Activated CD4-positive, alpha-beta T cell treated with anti-CD3 and anti-CD28 coated beads for 1 hour (primary cell): ENCODE results near the gene SCAF1.

Experiments used
- DNase-seq: peaks from one replicate; pipeline ENCODE4 v3.0.0-alpha.2; 2020

Gene SCAF1, protein sequence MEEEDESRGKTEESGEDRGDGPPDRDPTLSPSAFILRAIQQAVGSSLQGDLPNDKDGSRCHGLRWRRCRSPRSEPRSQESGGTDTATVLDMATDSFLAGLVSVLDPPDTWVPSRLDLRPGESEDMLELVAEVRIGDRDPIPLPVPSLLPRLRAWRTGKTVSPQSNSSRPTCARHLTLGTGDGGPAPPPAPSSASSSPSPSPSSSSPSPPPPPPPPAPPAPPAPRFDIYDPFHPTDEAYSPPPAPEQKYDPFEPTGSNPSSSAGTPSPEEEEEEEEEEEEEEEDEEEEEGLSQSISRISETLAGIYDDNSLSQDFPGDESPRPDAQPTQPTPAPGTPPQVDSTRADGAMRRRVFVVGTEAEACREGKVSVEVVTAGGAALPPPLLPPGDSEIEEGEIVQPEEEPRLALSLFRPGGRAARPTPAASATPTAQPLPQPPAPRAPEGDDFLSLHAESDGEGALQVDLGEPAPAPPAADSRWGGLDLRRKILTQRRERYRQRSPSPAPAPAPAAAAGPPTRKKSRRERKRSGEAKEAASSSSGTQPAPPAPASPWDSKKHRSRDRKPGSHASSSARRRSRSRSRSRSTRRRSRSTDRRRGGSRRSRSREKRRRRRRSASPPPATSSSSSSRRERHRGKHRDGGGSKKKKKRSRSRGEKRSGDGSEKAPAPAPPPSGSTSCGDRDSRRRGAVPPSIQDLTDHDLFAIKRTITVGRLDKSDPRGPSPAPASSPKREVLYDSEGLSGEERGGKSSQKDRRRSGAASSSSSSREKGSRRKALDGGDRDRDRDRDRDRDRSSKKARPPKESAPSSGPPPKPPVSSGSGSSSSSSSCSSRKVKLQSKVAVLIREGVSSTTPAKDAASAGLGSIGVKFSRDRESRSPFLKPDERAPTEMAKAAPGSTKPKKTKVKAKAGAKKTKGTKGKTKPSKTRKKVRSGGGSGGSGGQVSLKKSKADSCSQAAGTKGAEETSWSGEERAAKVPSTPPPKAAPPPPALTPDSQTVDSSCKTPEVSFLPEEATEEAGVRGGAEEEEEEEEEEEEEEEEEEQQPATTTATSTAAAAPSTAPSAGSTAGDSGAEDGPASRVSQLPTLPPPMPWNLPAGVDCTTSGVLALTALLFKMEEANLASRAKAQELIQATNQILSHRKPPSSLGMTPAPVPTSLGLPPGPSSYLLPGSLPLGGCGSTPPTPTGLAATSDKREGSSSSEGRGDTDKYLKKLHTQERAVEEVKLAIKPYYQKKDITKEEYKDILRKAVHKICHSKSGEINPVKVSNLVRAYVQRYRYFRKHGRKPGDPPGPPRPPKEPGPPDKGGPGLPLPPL

DNA sequence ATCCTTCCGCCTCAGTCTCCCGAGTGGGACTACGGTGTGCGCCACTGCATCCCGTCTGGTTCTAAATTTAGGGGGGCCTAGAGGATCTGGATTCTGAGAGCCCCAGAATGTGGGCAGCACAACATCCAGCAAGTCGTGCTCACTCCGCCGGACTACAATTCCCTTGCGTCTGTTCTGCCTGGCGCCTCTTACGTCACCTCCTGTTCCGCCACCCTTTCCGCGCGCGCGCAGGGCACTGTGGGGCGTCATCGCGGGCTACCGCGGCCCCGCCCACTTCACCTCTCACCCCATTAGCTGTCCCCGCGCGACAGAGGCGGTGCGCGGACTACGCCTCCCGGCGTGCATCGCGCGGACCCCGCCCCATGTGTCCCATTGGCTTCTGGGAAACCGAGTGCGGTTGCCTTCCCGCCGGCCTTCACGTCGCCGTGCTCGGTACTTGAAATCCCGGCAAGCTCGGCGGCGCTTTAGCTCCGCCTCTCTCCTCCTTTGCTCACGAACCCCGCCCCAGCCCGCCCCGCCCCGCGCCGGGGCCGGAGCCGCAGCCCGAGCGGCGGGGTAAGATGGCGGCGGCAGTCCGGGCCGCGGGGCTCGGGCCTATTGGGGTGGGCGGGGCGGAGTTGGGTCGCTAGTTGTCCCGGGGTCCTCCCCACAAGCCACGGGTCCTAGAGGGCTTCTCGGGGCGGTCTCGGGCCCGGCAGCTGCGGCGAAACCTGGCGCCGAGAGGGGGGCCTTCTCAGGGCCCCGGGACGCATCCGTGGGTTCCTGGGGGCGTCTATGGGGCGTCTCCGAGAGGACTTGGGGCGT is at the start of gene SCAF1:
Gene SCAF1 (plus strand): TSS at position 522 of the 804 bp plus-strand sequence. CDS start 2,818 bp downstream, outside the sequence.
- peak; percentile 99 for DNase-seq

DNA sequence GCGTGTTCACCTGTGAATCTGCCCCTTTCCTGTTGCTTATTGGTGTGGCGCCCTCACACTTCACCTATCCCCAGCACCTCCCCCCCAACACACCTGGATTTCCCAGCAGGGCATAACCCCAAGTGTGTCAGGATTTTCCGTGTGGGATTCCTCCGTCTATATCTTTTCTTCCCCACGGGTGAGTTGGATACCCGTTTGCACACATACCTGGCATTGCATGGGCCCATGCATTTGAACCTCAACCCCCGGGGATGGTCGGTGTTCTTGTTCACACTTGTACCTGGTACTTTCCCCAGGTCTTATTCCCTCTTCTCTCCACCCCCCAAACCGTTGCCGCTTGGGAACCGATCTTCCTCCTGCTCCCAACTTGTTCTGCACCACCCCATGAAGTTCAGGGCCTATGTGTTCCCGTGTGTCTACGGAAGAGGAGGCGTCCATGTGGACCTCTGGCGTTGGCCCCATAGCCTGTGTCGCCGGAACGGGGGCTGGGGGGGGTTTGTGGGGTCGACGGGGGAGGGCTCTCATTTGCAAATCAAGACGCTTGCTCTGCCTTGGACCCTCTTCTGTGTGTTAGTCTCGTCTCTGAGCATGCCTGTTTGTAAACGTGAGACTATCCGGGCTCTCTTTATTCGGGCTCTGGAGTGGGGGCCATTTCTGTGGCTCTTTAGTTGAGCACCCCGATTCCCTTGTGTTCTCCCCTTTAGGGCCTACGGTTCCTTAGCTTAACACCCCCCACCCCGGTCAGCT is 49.4 kb upstream of the SCAF1 start:
- DNase-seq, result no peak

DNA sequence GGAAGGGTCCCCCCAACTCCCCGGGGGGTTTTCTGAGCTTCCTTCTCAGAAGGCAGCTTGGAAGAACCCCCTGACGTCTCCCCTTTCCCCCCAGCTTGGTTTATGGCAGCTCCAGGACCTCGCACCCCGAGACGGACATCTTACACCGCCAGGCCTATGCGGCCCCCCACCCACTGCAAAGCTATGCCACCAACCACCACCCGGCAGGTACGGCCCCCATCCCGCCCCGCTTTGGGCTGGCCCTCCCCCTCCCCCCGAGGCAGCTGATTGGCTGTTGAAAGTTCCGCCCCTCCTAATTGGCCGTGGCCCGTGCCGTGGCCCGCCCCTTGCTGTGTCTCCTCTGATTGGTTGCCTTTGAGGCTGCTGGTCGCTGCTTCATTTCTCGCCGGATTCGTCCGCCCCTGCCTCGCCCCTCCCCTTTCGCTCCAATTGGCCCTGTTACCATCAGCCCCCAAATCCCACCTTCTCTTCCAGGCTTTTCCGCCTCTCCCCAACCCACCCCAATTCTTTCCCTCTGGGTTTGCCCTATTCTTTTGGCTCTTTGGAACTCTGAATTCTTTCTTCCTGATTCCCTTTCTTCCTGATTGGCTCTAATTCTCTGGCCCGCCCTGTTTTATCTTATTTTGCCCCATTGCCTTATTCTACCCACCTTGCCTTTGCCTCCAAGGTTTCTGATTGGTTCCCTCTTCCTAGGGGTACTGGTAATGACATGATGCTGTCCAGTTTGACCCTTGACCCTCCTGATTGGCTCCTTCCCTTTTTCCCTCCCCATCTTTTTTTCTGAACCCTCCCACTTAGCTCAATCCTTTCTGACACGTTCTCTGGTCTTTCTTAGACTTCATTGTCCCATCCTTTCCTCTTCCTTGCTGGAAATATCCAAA is 48.5 kb upstream of the SCAF1 start:
- peak; percentile 85 for DNase-seq

DNA sequence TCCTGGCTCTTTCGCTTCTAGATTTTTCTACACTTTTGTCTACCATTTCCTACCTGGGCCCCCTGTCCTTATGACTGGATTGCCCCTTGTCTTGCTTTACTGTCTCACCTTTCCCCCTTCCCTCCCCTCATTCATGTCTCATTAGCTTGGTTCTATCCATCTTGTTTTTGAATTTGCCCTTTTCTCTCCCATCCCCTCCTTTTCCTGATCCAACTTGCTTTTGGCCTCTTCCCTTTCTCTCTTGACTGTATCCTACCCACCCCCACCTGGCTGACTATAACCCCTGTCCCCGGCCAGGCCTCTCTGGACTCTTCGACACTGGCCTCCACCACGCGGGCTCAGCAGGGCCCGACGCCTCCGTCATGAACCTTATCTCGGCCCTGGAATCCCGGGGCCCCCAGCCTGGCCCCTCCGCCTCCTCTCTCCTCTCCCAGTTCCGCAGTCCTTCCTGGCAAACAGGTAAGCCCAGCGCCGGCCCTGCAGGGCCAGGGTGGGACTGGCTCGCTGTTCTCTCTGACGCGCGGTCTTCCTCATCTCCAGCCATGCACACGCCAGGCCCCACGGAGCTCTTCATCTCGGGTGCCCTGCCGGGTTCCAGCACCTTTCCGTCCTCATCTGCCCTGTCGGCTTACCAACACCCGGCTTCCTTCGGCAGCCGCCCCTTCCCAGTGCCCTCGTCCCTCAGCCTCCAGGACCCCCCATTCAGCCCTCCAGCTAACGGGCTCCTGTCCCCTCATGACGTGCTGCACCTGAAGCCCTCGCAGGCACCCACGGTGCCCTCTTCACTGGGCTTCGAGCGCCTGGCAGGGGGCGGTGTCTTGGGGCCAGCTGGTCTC is 47.6 kb upstream of the SCAF1 start:
- no peak for DNase-seq

DNA sequence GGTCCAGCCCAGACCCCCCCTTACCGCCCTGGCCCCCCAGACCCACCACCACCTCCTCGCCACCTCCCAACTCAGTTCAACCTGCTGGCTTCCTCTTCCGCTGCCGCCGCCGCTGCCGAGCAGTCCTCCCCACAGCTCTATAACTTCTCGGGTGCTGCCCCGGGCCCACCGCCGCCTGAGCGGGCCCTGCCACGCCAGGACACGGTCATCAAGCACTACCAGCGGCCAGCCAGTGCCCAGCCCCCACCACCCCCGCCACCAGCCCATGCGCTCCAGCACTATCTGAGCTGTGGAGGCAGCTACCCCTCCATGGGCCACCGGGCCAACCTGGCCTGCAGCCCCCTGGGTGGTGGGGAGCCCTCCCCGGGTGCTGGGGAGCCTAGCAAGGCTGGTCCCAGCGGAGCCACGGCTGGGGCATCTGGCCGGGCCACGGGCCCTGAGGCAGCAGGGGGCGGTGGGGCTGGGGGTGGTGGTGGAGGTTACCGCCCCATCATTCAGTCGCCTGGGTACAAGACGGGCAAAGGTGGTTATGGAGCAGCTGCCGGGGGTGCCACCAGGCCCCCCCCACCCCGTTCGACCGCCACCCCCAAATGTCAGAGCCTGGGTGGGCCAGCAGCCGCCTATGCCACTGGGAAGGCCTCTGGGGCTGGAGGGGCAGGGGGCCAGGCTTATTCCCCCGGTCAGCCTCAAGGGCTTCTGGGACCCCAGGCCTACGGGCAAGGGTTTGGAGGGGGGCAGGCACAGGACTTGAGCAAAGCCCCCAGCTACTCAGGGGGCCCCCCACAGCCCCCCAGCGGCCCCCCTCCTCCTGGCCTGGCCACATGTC is 46.8 kb upstream of the SCAF1 start:
- DNase-seq, result no peak

DNA sequence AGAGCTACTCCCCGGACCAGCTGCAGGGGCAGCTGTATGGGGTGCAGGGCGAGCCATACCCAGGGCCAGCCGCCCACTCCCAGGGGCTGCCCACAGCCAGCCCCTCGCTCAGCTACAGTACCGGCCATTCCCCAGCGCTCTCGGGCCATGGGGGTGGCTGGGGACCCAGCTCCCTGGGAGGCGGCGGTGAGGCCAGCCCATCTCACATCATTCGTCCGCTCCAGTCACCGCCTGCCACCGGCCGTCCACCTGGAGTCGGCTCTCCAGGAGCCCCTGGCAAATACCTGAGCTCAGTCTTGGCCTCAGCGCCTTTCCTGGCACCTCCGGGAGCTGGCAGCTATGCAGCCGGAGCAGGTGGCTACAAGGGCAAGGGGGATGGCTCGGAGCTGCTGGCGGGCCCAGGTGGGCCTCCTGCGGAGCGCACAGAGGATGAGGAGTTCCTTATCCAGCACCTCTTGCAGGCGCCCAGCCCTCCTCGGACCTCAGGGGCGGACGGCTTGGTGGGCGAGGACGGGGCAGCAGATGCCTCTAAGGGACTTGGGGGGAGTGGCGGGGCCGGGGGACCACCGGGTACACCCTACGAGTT is 46.1 kb upstream of the SCAF1 start:
- DNase-seq, result no peak

DNA sequence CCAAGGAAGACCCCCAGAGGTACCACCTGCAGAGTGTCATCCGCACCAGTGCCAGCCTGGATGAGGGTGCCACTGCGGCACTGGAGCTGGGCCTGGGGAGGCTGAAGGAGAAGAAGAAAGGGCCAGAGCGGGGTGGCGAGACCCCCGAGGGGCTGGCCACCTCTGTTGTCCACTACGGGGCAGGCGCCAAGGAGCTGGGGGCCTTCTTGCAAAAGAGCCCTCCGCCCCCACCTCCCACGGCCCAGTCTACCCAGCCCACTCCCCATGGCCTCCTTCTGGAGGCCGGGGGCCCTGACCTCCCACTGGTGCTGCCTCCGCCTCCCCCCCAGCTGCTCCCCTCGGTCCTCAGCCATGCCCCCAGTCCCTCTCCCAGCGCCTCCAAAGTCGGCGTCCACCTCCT is 45.6 kb upstream of the SCAF1 start:
- DNase-seq, result no peak

DNA sequence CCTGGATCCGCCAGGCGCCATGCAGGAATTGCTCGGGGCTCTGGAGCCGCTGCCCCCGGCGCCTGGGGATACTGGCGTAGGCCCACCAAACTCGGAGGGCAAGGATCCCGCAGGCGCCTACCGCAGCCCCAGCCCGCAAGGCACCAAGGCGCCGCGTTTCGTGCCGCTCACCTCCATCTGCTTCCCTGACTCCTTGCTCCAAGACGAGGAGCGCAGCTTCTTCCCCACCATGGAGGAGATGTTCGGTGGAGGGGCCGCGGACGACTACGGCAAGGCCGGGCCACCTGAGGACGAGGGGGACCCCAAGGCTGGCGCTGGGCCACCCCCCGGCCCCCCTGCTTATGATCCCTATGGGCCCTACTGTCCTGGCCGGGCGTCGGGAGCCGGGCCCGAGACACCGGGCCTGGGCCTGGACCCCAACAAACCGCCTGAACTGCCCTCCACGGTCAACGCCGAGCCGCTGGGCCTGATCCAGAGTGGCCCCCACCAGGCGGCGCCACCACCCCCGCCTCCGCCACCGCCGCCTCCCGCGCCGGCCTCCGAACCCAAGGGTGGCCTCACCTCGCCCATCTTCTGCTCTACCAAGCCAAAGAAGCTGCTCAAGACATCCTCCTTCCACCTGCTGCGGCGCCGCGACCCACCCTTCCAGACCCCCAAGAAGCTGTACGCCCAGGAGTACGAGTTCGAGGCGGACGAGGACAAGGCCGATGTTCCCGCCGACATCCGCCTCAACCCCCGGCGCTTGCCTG is 44.9 kb upstream of the SCAF1 start:
- DNase-seq, result no peak

DNA sequence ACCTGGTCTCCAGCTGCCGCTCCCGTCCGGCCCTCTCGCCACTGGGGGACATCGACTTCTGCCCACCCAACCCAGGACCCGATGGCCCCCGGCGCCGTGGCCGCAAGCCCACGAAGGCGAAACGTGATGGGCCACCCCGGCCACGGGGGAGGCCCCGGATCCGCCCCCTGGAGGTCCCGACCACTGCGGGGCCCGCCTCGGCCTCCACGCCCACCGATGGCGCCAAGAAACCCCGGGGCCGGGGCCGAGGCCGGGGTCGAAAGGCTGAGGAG is 44.4 kb upstream of the SCAF1 start:
- no peak for DNase-seq

DNA sequence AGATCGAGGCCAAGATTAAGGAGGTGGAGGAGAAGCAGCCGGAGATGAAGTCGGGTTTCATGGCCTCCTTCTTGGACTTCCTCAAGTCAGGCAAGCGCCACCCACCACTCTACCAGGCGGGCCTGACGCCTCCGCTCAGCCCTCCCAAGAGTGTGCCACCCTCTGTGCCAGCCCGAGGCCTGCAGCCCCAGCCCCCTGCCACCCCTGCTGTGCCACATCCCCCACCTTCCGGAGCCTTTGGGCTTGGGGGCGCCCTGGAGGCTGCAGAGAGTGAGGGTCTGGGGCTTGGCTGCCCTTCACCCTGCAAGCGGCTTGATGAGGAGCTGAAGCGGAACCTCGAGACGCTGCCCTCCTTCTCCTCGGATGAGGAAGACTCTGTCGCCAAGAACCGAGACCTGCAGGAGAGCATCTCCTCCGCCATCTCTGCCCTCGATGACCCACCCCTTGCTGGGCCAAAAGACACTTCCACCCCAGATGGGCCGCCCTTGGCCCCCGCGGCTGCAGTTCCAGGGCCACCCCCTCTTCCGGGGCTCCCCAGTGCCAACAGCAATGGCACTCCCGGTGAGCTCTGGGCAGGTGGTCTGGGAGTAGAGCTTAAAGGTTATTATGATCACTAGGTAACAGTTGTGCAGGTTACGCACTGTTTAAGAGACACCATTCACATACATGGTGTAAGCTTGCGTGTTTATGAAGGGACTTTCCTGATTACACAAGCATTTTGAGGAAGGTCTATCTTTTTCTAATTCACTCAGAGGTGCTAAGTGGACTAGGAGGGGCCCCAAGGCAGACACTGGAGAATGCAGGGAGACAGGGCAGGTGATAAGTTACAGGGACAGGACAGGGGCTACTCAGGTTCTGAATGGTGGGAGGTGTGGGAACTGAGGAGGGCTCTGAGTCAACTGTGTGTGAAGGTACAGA is 42.4 kb upstream of the SCAF1 start:
- no peak for DNase-seq

DNA sequence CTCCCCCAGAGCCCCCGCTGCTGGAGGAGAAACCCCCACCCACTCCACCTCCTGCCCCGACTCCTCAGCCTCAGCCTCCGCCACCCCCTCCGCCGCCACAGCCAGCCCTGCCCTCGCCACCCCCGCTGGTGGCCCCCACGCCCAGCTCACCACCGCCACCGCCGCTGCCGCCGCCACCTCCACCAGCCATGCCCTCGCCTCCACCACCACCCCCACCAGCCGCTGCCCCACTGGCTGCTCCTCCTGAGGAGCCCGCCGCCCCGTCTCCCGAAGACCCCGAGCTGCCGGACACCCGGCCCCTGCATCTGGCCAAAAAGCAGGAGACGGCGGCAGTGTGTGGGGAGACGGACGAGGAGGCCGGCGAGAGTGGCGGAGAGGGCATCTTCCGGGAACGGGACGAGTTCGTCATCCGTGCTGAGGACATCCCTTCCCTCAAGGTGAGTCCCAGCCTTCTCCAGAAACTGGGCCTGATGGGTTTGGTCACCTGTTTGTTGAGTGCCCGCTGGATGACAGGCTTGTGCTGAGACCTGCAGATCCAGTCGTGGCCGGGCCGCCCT is 40.4 kb upstream of the SCAF1 start:
- DNase-seq, result no peak

DNA sequence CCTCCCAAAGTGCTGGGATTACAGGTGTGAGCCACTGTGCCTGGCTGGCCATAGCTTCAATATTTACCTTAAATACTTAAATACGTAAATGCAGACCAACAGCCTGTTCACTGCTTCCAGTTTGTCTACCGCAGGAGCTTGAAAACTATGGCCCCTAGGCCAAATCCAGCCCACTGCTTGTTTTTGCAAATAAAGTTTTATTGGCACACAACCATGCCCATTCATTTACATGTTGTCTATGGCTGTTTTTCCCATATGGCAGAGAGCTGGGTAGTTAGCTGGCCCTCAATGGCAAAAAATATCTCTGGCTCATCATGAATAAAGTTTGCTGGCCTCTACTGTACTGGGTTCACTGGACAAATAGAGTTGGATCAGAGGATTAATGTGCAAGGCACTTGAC is 39.2 kb upstream of the SCAF1 start:
- no peak for DNase-seq

DNA sequence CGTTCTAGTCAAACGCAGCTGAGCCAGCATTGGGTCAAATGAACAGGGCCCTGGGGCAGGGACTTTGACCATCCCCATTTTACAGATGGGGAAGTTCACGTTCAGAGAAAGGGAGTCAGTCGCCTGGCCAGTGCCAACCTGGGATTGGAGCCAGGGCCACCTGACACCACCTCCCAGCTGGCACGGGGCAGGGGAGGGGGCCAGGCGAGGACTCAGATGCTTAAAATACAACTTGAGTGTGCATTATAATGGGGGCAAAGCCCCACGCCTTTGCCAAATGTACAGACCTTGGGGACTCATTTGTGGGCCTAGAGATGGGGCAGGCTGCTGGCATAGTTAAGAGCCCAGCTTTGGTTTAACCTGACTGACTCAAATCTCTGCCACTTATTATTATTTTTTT is 36.4 kb upstream of the SCAF1 start:
- DNase-seq, result no peak

DNA sequence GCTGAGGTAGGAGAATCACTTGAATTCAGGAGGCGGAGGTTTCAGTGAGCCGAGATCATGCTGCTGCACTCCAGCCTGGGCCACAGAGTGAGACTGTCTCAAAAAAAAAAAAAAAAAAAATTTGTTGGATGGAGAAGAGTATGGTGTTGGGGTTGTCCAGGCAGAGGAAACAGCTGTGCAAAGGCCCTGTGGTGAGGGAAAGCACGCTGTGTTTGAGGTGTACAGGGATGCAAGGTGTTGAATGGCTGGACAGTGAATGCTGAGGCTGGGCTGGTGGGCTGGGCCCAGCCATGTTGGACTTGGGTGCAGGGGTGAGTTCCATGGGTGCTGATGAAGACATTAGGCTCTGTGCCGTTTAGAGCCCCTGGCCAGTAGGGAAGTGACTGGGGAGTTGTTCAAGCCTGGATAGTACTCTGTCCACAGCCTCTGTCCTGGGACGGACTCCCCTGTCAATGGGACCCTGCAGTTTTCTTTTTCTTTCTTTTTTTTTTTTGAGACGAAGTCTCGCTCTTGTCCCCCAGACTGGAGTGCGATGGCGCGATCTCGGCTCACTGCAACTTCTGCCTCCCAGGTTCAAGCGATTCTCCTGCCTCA is 32.4 kb upstream of the SCAF1 start:
- no peak for DNase-seq

DNA sequence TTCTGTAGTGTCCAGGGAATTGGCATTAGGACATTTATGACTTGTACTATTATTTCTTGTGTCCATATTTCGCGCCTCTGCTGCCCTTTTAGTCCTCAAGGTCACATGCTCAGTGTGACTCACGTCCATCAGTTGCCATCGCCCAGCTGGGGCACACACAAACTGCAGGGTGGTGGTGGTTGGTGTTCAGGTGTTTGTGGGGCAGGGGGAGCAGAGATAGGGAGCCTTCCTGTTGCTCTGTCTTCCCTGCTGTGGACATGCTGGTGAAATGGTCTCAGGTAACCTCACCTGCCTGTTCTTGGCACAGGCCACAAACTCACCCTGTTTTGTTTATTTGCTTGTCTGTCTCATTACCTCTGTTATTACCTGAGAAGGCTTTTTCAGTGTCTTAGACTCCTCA is 28.6 kb upstream of the SCAF1 start:
- DNase-seq, result no peak
